Esophagus muscularis mucosa (tissue), 4 donors: Measurements from ENCODE around the gene JARID2. TPM values are rescaled to one million over a fixed set of nuclear protein-coding genes. Genes with fewer than 3 reads are reported as not detected.

Experiments
- DNase-seq: peaks from one replicate; pipeline ENCODE4 v3.0.0-alpha.2; 2017; ENCODE audit errors: extremely low spot score
- H3K27ac ChIP-seq, 4 donors: fragments of 200-600 bp; sonication (generic); replicated peaks in 1 of 4; 1 replicate in 3 of 4; 2 replicates in 1 of 4; pipeline ENCODE4 v1.5.1; 2016 to 2019; ENCODE audit warnings: mild to moderate bottlenecking in 1 of 4
- H3K27me3 ChIP-seq, 4 donors: fragments of 200-600 bp; sonication (generic); one replicate each; pipeline versions ENCODE4 v1.5.1 to v1.6.0; 2016 to 2019
- H3K36me3 ChIP-seq, 4 donors: fragments of 200-600 bp; sonication (generic); one replicate each; pipeline ENCODE4 v1.5.1; 2016 to 2019
- H3K4me1 ChIP-seq, 4 donors: fragments of 200-600 bp; sonication (generic); one replicate each; pipeline ENCODE4 v1.5.1; 2016 to 2019
- H3K4me3 ChIP-seq, 4 donors: fragments of 200-600 bp; sonication (generic); 1 replicate in 2 of 4; 2 replicates in 2 of 4; pipeline ENCODE4 v1.5.1; 2016 to 2019; ENCODE audit warnings: mild to moderate bottlenecking in 4 of 4, moderate library complexity in 1 of 4
- H3K9me3 ChIP-seq, 4 donors: fragments of 200-600 bp; sonication (generic); 1 replicate in 3 of 4; 2 replicates in 1 of 4; pipeline ENCODE4 v1.5.1; 2016 to 2019
- CTCF ChIP-seq, 3 experiments: fragments of 200-600 bp in 2 of 3; fragments of 450-650 bp in 1 of 3; sonication (generic) in 2 of 3; IDR thresholded peaks; one replicate each; pipeline ENCODE4 v1.5.1; 2017 to 2019; ENCODE audit warnings: antibody characterized with exemption in 3 of 3, mild to moderate bottlenecking in 2 of 3, moderate library complexity in 1 of 3
- EP300 ChIP-seq: sonication (generic); formaldehyde crosslinking; IDR thresholded peaks from one replicate; pipeline ENCODE4 v1.6.1; 2017; ENCODE audit warnings: antibody characterized with exemption
- POLR2A ChIP-seq: fragments of 450-650 bp; IDR thresholded peaks from one replicate; pipeline ENCODE4 v1.6.1; 2017; ENCODE audit warnings: antibody characterized with exemption, moderate library complexity, mild to moderate bottlenecking, low read depth
- POLR2AphosphoS5 ChIP-seq, 2 donors: sonication (generic); formaldehyde crosslinking; IDR thresholded peaks; one replicate each; pipeline ENCODE4 v1.6.1; 2017; ENCODE audit warnings: antibody characterized with exemption in 2 of 2
- WGBS: methylation state at CpG from one replicate; pipeline ENCODE4 v1.1.5; 2018; 5-methylcytosine and 5-hydroxymethylcytosine counted together
- intact Hi-C: fragments of 100-400 bp; cut with DNase I; formaldehyde crosslinking; loops from one replicate; pipeline ENCODE4 v1.15.1; 2023
- total RNA-seq, 4 donors: library from RNA; depleted of rRNA; stranded (reverse); fragments of >200 nt; gene quantifications; one replicate each; pipeline versions ENCODE4 v1.1.0 to v1.2.1, GENCODE V29; 2016

Gene JARID2
- total RNA-seq, 4 donors from 2014 or later, result 5.8 to 10.4 (median 8.1) TPM

DNA sequence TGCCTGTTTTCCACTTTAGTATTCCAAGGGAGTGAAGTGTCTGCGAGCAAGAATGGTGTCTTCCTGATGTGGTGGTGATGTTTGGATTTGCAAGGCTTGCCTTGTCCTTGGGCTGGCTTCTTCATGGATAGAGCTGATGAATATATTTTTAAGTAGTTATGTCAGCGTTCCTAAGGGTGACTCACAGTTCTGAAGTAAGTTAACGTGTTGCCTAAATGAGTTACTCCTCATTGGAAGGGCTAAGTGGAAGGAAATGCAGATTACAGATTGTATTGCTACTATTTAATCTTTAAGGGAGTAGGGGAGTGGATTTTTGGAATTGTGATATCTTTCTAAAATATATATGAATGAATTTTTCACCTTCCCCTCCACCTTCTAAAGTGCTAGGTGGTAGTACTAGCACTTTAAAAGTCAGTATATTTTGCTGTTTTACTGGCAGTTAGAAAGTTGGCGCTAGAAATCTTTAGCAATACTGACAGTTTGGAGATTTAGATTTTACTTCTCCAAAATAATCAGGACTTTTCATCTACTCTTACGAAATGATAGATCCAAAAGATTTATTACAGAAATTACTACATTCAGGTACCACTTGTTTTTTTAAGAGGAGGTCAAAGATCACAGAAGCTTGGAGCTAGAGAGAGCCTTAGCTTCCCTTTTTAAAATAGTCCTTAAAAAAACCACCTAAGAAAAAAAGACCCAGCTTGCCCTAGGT lies 197.4 kb downstream of the JARID2 start:
- no peak overlapping the region for H3K4me3 ChIP-seq
- no peaks in the 10 kb centered on the region for H3K36me3 ChIP-seq
- 34% methylated on average over 5 of the region's 5 CpGs for WGBS
- H3K4me1 ChIP-seq, result peaks cover 50 to 73% (median 64%) of the 10 kb centered on the region in 4 donors
- intact Hi-C loops, result loop anchor here (5.0 kb wide), 2 partner anchors 49 to 196 kb away; partner anchors contain the start of gene JARID2
- no peaks in the 10 kb centered on the region for H3K9me3 ChIP-seq
- no peaks in the 10 kb centered on the region for H3K27me3 ChIP-seq
- no peak for DNase-seq
- TF ChIP-seq EP300 (no peak), CTCF (IDR thresholded peaks at IDR 0.05) (peak; percentile 11 to 25 (median 14)), POLR2AphosphoS5 (IDR thresholded peaks at IDR 0.05) (peak; percentile 45 to 69), POLR2A (no peak)
- H3K27ac ChIP-seq, result peak overlapping the region; percentile 6 to 47 (median 20)

DNA sequence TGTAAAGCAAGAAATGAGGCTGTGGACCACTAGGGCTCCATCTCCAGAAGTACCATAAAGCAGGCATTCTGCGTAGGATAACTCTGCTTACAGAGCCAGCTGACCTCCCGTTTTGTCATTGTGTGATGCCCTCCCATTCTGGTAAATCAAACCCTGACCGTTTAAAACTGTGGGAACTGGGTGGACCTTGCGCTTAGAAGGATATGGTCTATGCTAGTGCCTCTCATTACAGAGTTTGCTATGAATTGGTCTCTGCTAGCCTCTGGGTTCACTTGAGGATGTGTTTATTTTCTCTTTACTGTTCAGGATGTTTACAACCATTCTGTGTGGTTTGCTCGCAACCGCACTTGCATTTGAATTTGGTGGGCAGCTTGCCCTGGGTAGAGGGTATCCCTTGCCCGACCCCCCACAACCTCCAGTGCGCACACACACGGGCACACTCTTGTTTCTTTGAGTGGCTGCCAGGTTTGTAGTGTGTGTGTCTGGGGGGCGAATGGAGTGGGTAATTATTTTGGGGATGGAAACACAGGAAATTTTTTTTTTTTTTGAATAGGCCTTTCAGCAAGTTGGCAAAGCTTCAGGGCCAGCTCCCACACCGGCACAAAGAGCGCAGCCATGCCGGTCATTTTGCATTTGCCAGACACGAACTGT lies 198.3 kb downstream of the JARID2 start:
- TF ChIP-seq POLR2AphosphoS5 (IDR thresholded peaks at IDR 0.05) (peak in 1 of 2 donors; percentile 4), CTCF (IDR thresholded peaks at IDR 0.05) (no peak)
- intact Hi-C loops, result loop anchor here (5.0 kb wide), 2 partner anchors 48 to 197 kb away; partner anchors contain the start of gene JARID2
- Histone ChIP-seq H3K36me3 (no peaks in the 10 kb centered on the region), H3K4me3 (no peak overlapping the region), H3K27ac (peak overlapping the region in 2 of 4 donors; percentile 9 to 32), H3K4me1 (peaks cover 57 to 69% (median 63%) of the 10 kb centered on the region in 4 donors), H3K9me3 (no peaks in the 10 kb centered on the region), H3K27me3 (no peaks in the 10 kb centered on the region)
- WGBS, result 75% methylated on average over 14 of the region's 14 CpGs
- no peak for DNase-seq

GRCh38 chr6:15444881-15445280 lies 199.0 kb downstream of the JARID2 start:
- no peak overlapping the region for H3K4me3 ChIP-seq
- 83% methylated on average over 3 of the region's 3 CpGs for WGBS
- H3K9me3 ChIP-seq, result no peaks in the 10 kb centered on the region
- H3K27ac ChIP-seq, result no peak overlapping the region
- H3K4me1 ChIP-seq, result peaks cover 53 to 67% (median 64%) of the 10 kb centered on the region in 4 donors
- TF ChIP-seq EP300 (no peak), POLR2A (no peak), CTCF (IDR thresholded peaks at IDR 0.05) (no peak), POLR2AphosphoS5 (IDR thresholded peaks at IDR 0.05) (no peak)
- H3K36me3 ChIP-seq, result no peaks in the 10 kb centered on the region
- H3K27me3 ChIP-seq, result no peaks in the 10 kb centered on the region
- no peak for DNase-seq
- intact Hi-C loops, result loop anchor here (5.0 kb wide), 2 partner anchors 47 to 198 kb away; partner anchors contain the start of gene JARID2

DNA sequence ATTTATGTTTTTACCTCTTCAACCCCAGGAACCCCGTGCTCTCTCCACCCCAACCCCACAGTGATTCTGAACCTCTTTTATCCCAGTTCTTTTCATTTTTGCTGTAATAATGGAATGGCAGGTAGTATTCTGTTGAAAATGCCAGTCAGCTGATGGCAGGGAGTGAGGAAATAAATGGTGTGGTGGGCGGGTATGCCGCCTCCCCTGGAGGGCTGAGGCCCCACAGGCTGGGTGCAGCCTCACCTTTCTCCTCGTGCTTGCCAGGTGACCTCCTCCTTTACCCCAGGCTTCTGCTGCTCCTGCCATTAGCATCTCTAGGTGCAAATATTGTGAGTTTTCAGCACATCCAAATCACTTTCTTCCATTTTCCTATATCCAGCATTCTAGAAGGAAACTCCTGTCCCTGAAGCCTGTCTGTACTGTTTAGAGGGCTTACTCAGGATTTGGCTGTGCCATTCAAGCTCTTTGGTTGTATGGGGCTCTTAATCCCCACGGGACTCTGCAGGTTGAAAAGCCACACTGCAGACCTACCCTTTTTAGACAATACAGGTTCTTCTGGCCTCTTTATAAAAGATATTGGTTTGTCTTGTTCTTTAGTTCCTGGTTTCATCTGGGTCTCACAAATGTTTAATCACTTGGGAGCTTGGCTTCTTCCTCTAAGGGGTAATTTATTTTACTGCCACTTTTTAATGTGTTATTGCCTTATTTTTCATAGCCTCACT lies 201.8 kb downstream of the JARID2 start:
- no peaks in the 10 kb centered on the region for H3K9me3 ChIP-seq
- H3K4me3 ChIP-seq, result no peak overlapping the region
- 94% methylated on average over 5 of the region's 5 CpGs for WGBS
- no peak overlapping the region for H3K27ac ChIP-seq
- no peak for DNase-seq
- intact Hi-C loops, result no loop called here
- peaks cover 39 to 55% (median 52%) of the 10 kb centered on the region in 4 donors for H3K4me1 ChIP-seq
- TF ChIP-seq EP300 (no peak), POLR2AphosphoS5 (IDR thresholded peaks at IDR 0.05) (no peak), CTCF (IDR thresholded peaks at IDR 0.05) (no peak), POLR2A (no peak)
- peaks cover 0 to 10% (median 2%) of the 10 kb centered on the region in 4 donors for H3K36me3 ChIP-seq
- no peaks in the 10 kb centered on the region for H3K27me3 ChIP-seq
